BLaER1 treated with 17β-estradiol and CSF1 and Interleukin-3, amounts not matched to agents 10 nM and 100 nM (cell line): ENCODE measurements around the gene RENBP.

Source experiments
- H3K27ac ChIP-seq, 11 experiments: shearing (Covaris generic); formaldehyde crosslinking; 2 replicates each; pipeline ENCODE4 v1.8.1; 2022
- H3K27me3 ChIP-seq, 11 experiments: shearing (Covaris generic); formaldehyde crosslinking; 2 replicates each; pipeline ENCODE4 v1.8.1; 2022
- H3K36me3 ChIP-seq, 11 experiments: shearing (Covaris generic); formaldehyde crosslinking; 2 replicates each; pipeline ENCODE4 v1.8.1; 2022
- H3K4me1 ChIP-seq, 10 experiments: shearing (Covaris generic); formaldehyde crosslinking; 2 replicates each; pipeline ENCODE4 v1.8.1; 2022
- H3K4me2 ChIP-seq, 11 experiments: shearing (Covaris generic); formaldehyde crosslinking; 2 replicates each; pipeline ENCODE4 v1.8.1; 2022
- H3K4me3 ChIP-seq, 10 experiments: shearing (Covaris generic); formaldehyde crosslinking; 2 replicates each; pipeline ENCODE4 v1.8.1; 2022
- H3K9ac ChIP-seq, 11 experiments: shearing (Covaris generic); formaldehyde crosslinking; 2 replicates each; pipeline ENCODE4 v1.8.1; 2022
- H3K9me3 ChIP-seq, 11 experiments: shearing (Covaris generic); formaldehyde crosslinking; replicated peaks in 1 of 11; 2 replicates each; pipeline ENCODE4 v1.8.1; 2022
- H4K20me1 ChIP-seq, 11 experiments: shearing (Covaris generic); formaldehyde crosslinking; 2 replicates each; pipeline ENCODE4 v1.8.1; 2022
- Cebpa-rat ChIP-seq, 11 experiments: shearing (Covaris generic); IDR thresholded peaks; 2 replicates each; pipeline ENCODE4 v1.8.1; 2022

Gene RENBP

GRCh38 chrX:153927922-153928760 lies 16.3 kb downstream of the RENBP start:
- Histone ChIP-seq H3K4me3 (peak overlapping the region; percentile 58 to 78 (median 69)), H3K27me3 (peaks cover 63 to 84% (median 69%) of the 10 kb centered on the region in 11 experiments), H3K9me3 (peaks cover 0 to 23% (median 0%) of the 10 kb centered on the region in 11 experiments; a peak in 3 of 22 replicates), H3K27ac (peak overlapping the region; percentile 82 to 100 (median 96)), H3K9ac (peak overlapping the region; percentile 82 to 100 (median 94)), H3K4me1 (peaks cover 66 to 93% (median 84%) of the 10 kb centered on the region in 10 experiments), H3K4me2 (peak overlapping the region; percentile 87 to 99 (median 92)), H4K20me1 (peaks cover 81 to 97% (median 95%) of the 10 kb centered on the region in 11 experiments), H3K36me3 (peaks cover 25 to 39% (median 35%) of the 10 kb centered on the region in 11 experiments; a peak in 21 of 22 replicates)
- TF ChIP-seq Cebpa-rat (IDR thresholded peaks at IDR 0.05), result no peak

- TF ChIP-seq Cebpa-rat (IDR thresholded peaks at IDR 0.05), result no peak
- peaks cover 23 to 34% (median 30%) of the 10 kb centered on the region in 11 experiments; a peak in 21 of 22 replicates for H3K36me3 ChIP-seq
- H3K9ac ChIP-seq, result peak overlapping the region; percentile 82 to 100 (median 94)
- peak overlapping the region; percentile 82 to 100 (median 96) for H3K27ac ChIP-seq
- H3K4me2 ChIP-seq, result peak overlapping the region; percentile 87 to 99 (median 92)
- peaks cover 81 to 97% (median 95%) of the 10 kb centered on the region in 11 experiments for H4K20me1 ChIP-seq
- H3K27me3 ChIP-seq, result peaks cover 63 to 84% (median 69%) of the 10 kb centered on the region in 11 experiments
- peaks cover 67 to 93% (median 84%) of the 10 kb centered on the region in 10 experiments for H3K4me1 ChIP-seq
- H3K9me3 ChIP-seq, result peaks cover 0 to 23% (median 0%) of the 10 kb centered on the region in 11 experiments; a peak in 3 of 22 replicates
- H3K4me3 ChIP-seq, result peak overlapping the region; percentile 58 to 78 (median 69)
Observed at GRCh38 chrX:153927672-153927921, 16.8 kb downstream of the RENBP start.

GRCh38 chrX:153926858-153927671 lies 17.4 kb downstream of the RENBP start:
- Histone ChIP-seq H3K9me3 (peaks cover 0 to 23% (median 0%) of the 10 kb centered on the region in 11 experiments; a peak in 3 of 22 replicates), H4K20me1 (peaks cover 81 to 97% (median 95%) of the 10 kb centered on the region in 11 experiments), H3K27ac (peak overlapping the region; percentile 82 to 100 (median 96)), H3K4me3 (peak overlapping the region; percentile 58 to 78 (median 69)), H3K4me1 (peaks cover 63 to 93% (median 85%) of the 10 kb centered on the region in 10 experiments), H3K9ac (peak overlapping the region; percentile 82 to 100 (median 94)), H3K36me3 (peaks cover 17 to 28% (median 24%) of the 10 kb centered on the region in 11 experiments; a peak in 20 of 22 replicates), H3K4me2 (peak overlapping the region; percentile 87 to 99 (median 92)), H3K27me3 (peaks cover 63 to 84% (median 69%) of the 10 kb centered on the region in 11 experiments)
- peak in 7 of 11 experiments; percentile 12 to 73 (median 53); a peak in 7 of 22 replicates for TF ChIP-seq Cebpa-rat (IDR thresholded peaks at IDR 0.05)

GRCh38 chrX:153926552-153926857 lies 17.9 kb downstream of the RENBP start:
- Histone ChIP-seq H3K9me3 (peaks cover 0 to 23% (median 0%) of the 10 kb centered on the region in 11 experiments; a peak in 3 of 22 replicates), H3K27me3 (peaks cover 63 to 84% (median 69%) of the 10 kb centered on the region in 11 experiments), H3K4me3 (peak overlapping the region; percentile 52 to 78 (median 67)), H3K9ac (peak overlapping the region; percentile 82 to 100 (median 94)), H4K20me1 (peaks cover 81 to 97% (median 95%) of the 10 kb centered on the region in 11 experiments), H3K27ac (peak overlapping the region; percentile 84 to 100 (median 96)), H3K4me1 (peaks cover 63 to 93% (median 89%) of the 10 kb centered on the region in 10 experiments), H3K4me2 (peak overlapping the region; percentile 87 to 99 (median 92)), H3K36me3 (peaks cover 12 to 27% (median 19%) of the 10 kb centered on the region in 11 experiments; a peak in 18 of 22 replicates)
- TF ChIP-seq Cebpa-rat (IDR thresholded peaks at IDR 0.05), result no peak

GRCh38 chrX:153925739-153926551 lies 18.5 kb downstream of the RENBP start, which contains the start of gene ARHGAP4:
TSS of gene ARHGAP4 (minus strand) at chrX:153926264. CDS start at chrX:153926202, 62 bp downstream.
- H3K27ac ChIP-seq, result peak within 1 kb of the TSS; percentile 84 to 100 (median 96)
- peaks cover 81 to 97% (median 95%) of the 10 kb centered on the region in 11 experiments for H4K20me1 ChIP-seq

GRCh38 chrX:153925387-153925738 lies 19.1 kb downstream of the RENBP start:
- Histone ChIP-seq H3K4me2 (peak overlapping the region; percentile 87 to 99 (median 92)), H3K27ac (peak overlapping the region; percentile 84 to 100 (median 96)), H3K36me3 (peaks cover 9 to 27% (median 19%) of the 10 kb centered on the region in 11 experiments), H3K27me3 (peaks cover 63 to 84% (median 69%) of the 10 kb centered on the region in 11 experiments), H3K4me3 (peak overlapping the region; percentile 52 to 78 (median 67)), H3K4me1 (peaks cover 56 to 93% (median 87%) of the 10 kb centered on the region in 10 experiments), H3K9ac (peak overlapping the region; percentile 82 to 100 (median 94)), H4K20me1 (peaks cover 81 to 97% (median 95%) of the 10 kb centered on the region in 11 experiments), H3K9me3 (peaks cover 0 to 23% (median 0%) of the 10 kb centered on the region in 11 experiments; a peak in 3 of 22 replicates)
- TF ChIP-seq Cebpa-rat (IDR thresholded peaks at IDR 0.05), result no peak

More at GRCh38 chrX:153925739-153926551, 18.5 kb downstream of the RENBP start, which contains the start of gene ARHGAP4:
- H3K36me3 ChIP-seq, result peaks cover 12 to 27% (median 17%) of the 10 kb centered on the region in 11 experiments; a peak in 21 of 22 replicates
- no peak for TF ChIP-seq Cebpa-rat (IDR thresholded peaks at IDR 0.05)
- H3K4me2 ChIP-seq, result peak within 1 kb of the TSS; percentile 87 to 99 (median 92)
- H3K9me3 ChIP-seq, result peaks cover 0 to 23% (median 0%) of the 10 kb centered on the region in 11 experiments; a peak in 3 of 22 replicates
- H3K4me1 ChIP-seq, result peaks cover 62 to 93% (median 92%) of the 10 kb centered on the region in 10 experiments
- peaks cover 63 to 84% (median 69%) of the 10 kb centered on the region in 11 experiments for H3K27me3 ChIP-seq
- H3K4me3 ChIP-seq, result peak within 1 kb of the TSS; percentile 58 to 78 (median 69)
- peak within 1 kb of the TSS; percentile 82 to 100 (median 94) for H3K9ac ChIP-seq

GRCh38 chrX:153924149-153924861 lies 20.1 kb downstream of the RENBP start:
- peak in 1 of 11 experiments; percentile 67; a peak in 2 of 22 replicates for TF ChIP-seq Cebpa-rat (IDR thresholded peaks at IDR 0.05)
- H3K4me1 ChIP-seq, result peaks cover 46 to 87% (median 77%) of the 10 kb centered on the region in 10 experiments
- H3K4me3 ChIP-seq, result peak overlapping the region; percentile 52 to 78 (median 67)
- peaks cover 0 to 23% (median 0%) of the 10 kb centered on the region in 11 experiments; a peak in 3 of 22 replicates for H3K9me3 ChIP-seq
- peaks cover 81 to 97% (median 95%) of the 10 kb centered on the region in 11 experiments for H4K20me1 ChIP-seq
- peaks cover under 1 to 27% (median 22%) of the 10 kb centered on the region in 11 experiments; a peak in 21 of 22 replicates for H3K36me3 ChIP-seq
- peak overlapping the region; percentile 29 to 100 (median 96); a peak in 21 of 22 replicates for H3K27ac ChIP-seq
- H3K9ac ChIP-seq, result peak overlapping the region; percentile 82 to 100 (median 94)
- H3K27me3 ChIP-seq, result peaks cover 67 to 84% (median 69%) of the 10 kb centered on the region in 11 experiments
- H3K4me2 ChIP-seq, result peak overlapping the region; percentile 87 to 99 (median 92)
